Measurements from ENCODE around the gene TNRC6C.
"Not testable (repeated sequence)": the region's sequence is repeated elsewhere in the genome, so short reads cannot be mapped to it uniquely, and the experiment has no call there.

TNRC6C gene

GRCh38 chr17:78082355-78082872, 123.9 kb downstream of the TNRC6C start:
- not testable (repeated sequence) for DNase-seq (ENCODE audit: low read depth, low spot score)

GRCh38 chr17:78082988-78083387, 124.5 kb downstream of the TNRC6C start:
- DNase-seq (ENCODE audit: low read depth, low spot score) = no peak

- no peak for DNase-seq (ENCODE audit: low read depth, low spot score)
Observed at GRCh38 chr17:78086740-78087139, 128.2 kb downstream of the TNRC6C start.

- no peak for DNase-seq (ENCODE audit: low read depth, low spot score)
Observed at GRCh38 chr17:78088529-78088928, 130.0 kb downstream of the TNRC6C start.

GRCh38 chr17:78089576-78090281, 131.2 kb downstream of the TNRC6C start:
- no peak for DNase-seq (ENCODE audit: low read depth, low spot score)

- no peak for DNase-seq (ENCODE audit: low read depth, low spot score)
Observed at GRCh38 chr17:78092794-78093324, 134.4 kb downstream of the TNRC6C start.

- no peak for DNase-seq (ENCODE audit: low read depth, low spot score)
Observed at GRCh38 chr17:78095035-78095434, 136.5 kb downstream of the TNRC6C start.

- DNase-seq (ENCODE audit: low read depth, low spot score) = no peak
Observed at GRCh38 chr17:78096093-78096492, 137.6 kb downstream of the TNRC6C start.

- DNase-seq (ENCODE audit: low read depth, low spot score) = no peak
Observed at GRCh38 chr17:78101112-78101511, 142.6 kb downstream of the TNRC6C start.

- no peak for DNase-seq (ENCODE audit: low read depth, low spot score)
Observed at GRCh38 chr17:78101542-78101941, 143.0 kb downstream of the TNRC6C start.

- DNase-seq (ENCODE audit: low read depth, low spot score) = no peak
Observed at GRCh38 chr17:78103311-78103710, 144.8 kb downstream of the TNRC6C start.

- DNase-seq (ENCODE audit: low read depth, low spot score) = no peak
Observed at GRCh38 chr17:78104540-78104941, 146.0 kb downstream of the TNRC6C start.

- no peak for DNase-seq (ENCODE audit: low read depth, low spot score)
Observed at GRCh38 chr17:78105101-78105500, 146.6 kb downstream of the TNRC6C start.

- DNase-seq (ENCODE audit: low read depth, low spot score) = no peak
Observed at GRCh38 chr17:78105551-78105950, 147.0 kb downstream of the TNRC6C start.

- no peak for DNase-seq (ENCODE audit: low read depth, low spot score)
Observed at GRCh38 chr17:78106211-78106610, 147.7 kb downstream of the TNRC6C start.

GRCh38 chr17:78107457-78107856, 149.0 kb downstream of the TNRC6C start:
- DNase-seq (ENCODE audit: low read depth, low spot score) = no peak

- DNase-seq (ENCODE audit: low read depth, low spot score) = no peak
Observed at GRCh38 chr17:78107976-78108725, 149.6 kb downstream of the TNRC6C start.

- DNase-seq (ENCODE audit: low read depth, low spot score) = no peak
Observed at GRCh38 chr17:78108726-78109488, 150.4 kb downstream of the TNRC6C start.

GRCh38 chr17:78109489-78109761, 150.9 kb downstream of the TNRC6C start:
- no peak for DNase-seq (ENCODE audit: low read depth, low spot score)

GRCh38 chr17:78110363-78111015, 152.0 kb downstream of the TNRC6C start:
- no peak for DNase-seq (ENCODE audit: low read depth, low spot score)

- no peak for DNase-seq (ENCODE audit: low read depth, low spot score)
Observed at GRCh38 chr17:78111016-78111726, 152.7 kb downstream of the TNRC6C start.

Measured in activated CD4-positive, CD25-positive, alpha-beta regulatory T cell treated with anti-CD3 and anti-CD28 coated beads, Interleukin-2, amount 50 U/mL, for 16 hours (primary cell).